HG03378 (cell line): ENCODE data around the gene MYH7.
"Not testable (repeated sequence)": the region's sequence is repeated elsewhere in the genome, so short reads cannot be mapped to it uniquely, and the experiment has no call there.

Source experiments
- ATAC-seq: cut with Tn5 transposase; IDR thresholded peaks from one replicate; pipeline ENCODE4 v1.9.1; 2021; ENCODE audit warnings: mild to moderate bottlenecking, moderate library complexity; ENCODE audit not compliant: unreplicated experiment

Gene MYH7

GRCh38 chr14:23408307-23408630 lies 27.2 kb downstream of the MYH7 start:
- no peak for ATAC-seq

GRCh38 chr14:23407516-23408306 lies 27.7 kb downstream of the MYH7 start, which contains the start of gene MYH6:
TSS of gene MYH6 (minus strand) at chr14:23408273. CDS start at chr14:23407223, 1,050 bp downstream.
- no peak for ATAC-seq

DNA sequence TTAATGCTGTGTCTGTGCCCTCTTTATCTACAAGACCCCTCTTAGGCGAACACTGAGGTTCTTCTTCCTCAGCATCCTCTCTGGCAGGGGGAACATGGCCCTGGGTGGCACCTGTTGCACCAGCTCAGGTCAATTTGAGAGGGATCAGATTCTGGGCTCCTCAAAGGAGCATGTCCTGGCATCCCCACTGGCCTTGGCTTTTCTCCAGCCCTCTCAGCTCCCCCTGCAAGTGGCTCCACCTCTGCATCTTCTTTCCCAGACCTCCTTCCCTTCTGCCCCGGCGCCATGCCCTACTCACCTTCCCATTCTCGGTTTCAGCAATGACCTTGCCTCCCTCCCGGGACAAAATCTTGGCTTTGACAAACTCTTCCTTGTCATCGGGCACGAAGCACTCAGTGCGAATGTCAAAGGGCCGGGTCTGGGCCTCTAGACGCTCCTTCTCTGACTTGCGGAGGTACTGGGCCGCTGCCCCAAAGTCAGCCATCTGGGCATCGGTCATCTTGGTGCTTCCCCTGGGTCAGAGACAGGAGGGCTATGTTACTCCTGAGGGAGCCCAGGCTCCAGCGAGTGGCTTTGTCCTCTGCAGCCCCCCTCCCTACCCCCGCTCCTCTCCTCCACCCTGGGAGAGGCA lies 28.6 kb downstream of the MYH7 start:
- ATAC-seq = no peak

DNA sequence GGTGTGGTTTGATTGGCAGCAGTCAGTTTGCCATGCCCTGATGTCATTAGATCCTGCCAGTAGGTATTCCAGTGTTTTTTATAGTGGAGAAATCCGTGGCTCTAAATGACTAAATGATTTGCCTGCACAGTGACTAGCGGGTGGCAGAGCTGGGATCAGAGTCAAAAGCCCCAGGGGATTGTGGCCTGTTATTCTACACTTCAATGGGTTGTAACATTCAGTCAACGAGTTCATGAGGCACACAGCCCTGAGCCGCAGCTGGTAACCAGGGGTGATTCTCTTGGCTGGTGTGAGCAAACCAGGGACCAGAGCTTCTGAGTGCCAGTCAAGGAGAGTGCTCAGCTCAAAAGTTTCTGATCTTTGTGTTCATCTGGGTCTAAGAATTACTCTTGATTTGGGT lies 29.2 kb downstream of the MYH7 start:
- no peak for ATAC-seq

DNA sequence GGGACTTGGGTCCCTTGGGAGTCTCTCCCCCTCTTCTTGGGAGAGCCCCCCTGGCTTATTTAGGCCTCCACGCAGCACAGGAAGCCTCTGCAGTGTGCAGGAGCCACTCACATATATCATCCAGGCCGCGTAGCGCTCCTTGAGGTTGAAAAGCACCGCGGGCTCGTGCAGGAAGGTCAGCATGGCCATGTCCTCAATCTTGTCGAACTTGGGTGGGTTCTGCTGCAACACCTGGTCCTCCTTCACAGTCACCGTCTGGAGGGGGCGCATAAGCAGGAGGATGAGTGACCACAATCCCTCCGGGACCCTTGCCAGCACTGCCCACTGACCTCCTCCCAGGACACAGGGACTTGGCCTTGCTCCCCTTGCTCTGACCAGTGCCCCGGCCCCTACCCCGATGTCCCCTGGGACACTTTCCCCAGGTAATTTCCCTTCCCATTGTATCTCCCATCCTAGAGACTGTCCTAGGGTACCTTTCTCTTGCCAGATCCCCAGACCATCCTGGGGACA lies 29.9 kb downstream of the MYH7 start:
- no peak for ATAC-seq

DNA sequence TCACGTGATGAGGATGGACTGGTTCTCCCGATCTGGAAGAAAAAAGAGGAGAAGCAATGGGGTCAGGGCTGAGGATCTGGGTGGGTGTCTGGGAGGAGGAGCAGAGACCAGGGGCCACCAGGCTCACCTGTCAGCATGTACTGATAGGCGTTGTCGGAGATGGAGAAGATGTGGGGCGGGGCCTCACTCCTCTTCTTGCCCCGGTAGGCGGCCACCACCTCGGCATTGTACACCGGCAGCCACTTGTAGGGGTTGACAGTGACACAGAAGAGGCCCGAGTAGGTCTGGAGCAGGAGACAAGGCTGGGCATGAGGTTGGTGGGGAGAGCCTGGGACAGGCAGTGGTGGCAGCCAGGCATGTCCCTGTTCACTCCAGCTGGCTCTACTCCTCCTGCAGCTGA lies 30.4 kb downstream of the MYH7 start:
- ATAC-seq = no peak

DNA sequence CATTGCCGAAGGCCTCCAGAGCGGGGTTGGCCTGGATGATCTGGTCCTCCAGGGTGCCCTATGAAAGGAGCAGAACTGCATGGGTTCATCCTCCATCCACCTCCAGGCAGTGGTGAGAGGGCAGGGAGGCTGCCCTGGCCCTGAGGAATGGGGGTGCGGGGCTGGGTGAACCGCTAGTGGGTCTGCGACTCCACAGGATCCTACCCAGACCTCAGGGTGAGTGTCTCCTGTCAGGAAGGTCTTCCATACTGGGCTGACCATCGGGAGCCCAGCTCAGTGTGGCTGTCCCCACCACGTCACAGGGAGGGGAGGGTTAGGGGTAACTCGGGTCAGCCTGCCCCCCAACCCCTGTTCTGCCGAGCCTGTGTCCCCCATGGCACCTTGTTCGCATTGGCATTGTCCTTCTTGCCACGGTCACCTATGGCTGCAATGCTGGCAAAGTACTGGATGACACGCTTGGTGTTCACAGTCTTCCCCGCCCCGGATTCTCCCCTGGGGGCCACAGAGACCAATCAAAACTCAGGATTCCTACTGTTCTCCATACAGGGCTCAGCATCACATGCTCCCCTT lies 31.0 kb downstream of the MYH7 start:
- no peak for ATAC-seq

GRCh38 chr14:23403908-23404307 lies 31.6 kb downstream of the MYH7 start:
- no peak for ATAC-seq

DNA sequence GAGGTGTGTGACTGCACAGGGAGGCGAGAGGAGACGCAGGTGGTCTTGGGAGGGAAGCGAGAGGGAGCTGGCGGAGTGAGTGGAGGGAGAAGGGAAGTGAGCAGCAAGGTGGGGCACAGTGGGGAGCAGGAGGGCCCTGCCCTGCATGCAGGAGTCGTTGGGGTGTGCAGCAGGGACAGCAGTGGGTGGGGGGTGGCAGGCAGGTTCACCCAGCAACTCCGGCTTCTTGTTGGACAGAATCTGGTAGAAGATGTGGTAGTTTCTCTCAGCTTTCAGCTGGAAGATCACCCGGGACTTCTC lies 32.4 kb downstream of the MYH7 start:
- ATAC-seq = no peak

DNA sequence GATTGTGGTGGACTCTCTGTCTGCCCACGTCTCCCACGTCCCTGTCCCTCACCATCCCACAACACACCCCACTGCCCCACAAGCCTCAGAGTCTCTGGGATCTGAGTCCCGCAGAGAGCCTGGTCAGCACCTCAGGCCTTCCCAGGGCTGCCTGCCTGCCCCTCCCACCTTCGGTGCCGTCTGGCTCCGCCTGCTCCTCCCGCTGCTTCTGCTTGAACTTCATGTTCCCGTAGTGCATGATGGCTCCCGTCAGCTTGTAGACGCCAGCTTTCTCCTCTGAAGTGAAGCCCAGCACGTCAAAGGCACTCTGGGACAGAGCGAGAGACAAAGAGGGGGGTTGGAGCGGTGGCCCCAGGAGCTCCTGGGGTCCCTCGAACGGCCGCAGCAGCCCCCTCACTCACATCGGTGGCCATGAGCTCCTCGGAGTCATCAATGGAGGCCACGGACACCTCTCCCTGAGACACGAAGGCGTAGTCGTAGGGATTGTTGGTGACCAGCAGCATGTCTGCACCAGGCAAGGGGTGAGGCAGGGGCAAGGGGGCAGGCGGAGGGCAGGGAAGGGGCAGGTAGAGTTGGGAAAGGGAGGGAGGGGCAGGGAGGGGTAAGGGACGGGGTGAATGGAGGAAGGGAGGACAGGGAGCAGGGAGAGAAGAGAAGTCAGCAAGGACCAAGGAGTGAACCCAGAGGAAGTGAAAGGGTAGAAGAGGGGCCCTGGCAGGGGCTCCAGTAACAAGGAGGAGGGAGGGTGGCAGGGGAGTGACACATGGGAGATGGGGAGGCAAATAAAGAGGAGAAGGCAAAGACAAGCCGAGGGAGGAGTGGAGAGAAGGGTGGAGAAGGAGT lies 32.9 kb downstream of the MYH7 start:
- no peak for ATAC-seq

DNA sequence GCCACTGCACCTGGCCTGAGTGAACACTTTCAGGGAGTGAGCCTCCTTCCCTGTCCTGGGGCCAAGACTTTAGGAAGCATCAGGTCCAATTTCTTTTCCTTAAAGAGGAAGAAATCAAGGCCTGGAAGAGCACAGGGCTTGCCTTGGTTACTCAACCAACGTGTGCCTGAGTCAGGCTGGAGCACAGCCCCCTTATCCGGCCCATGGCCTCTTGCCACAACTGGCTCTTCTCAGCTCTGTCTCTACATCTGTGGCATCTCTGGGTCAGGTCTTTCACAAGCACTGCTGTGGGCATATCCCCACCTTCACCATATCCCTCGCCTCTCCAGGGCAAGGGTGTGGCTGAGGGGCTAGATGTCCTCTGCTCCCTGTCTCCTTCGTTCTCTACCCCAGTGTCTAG lies 34.2 kb downstream of the MYH7 start:
- no peak for ATAC-seq

DNA sequence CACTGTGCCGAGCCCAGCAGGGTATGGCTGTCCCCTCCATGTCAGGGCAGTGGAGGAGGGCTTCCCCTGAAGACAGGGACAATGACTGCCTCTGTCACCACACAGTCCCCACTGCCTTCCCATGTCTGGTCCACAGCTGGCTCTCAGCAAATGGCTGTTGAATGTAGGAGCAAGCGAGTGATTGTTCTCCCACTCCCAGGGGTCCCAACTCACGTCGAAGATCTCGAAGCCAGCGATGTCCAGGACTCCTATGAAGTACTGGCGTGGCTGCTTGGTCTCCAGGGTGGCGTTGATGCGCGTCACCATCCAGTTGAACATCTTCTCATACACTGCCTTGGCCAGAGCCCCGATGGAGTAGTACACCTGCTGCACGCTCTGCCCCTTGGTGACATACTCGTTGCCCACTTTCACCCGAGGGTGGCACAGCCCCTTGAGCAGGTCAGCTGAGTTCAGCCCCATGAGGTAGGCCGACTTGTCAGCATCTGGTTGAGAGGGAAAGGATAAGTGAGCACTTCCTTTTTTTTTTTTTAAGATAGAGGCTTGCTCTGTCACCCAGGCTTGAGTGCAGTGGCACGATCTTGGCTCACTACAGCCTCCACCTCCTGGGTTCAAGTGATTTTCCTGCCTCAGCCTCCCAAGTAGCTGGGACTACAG lies 34.8 kb downstream of the MYH7 start:
- ATAC-seq = not testable (repeated sequence)

- no peak for ATAC-seq
These were observed 35.9 kb downstream of the MYH7 start for GRCh38 chr14:23399591-23399990.

- ATAC-seq = no peak
These were observed 36.3 kb downstream of the MYH7 start for GRCh38 chr14:23399136-23399535.

DNA sequence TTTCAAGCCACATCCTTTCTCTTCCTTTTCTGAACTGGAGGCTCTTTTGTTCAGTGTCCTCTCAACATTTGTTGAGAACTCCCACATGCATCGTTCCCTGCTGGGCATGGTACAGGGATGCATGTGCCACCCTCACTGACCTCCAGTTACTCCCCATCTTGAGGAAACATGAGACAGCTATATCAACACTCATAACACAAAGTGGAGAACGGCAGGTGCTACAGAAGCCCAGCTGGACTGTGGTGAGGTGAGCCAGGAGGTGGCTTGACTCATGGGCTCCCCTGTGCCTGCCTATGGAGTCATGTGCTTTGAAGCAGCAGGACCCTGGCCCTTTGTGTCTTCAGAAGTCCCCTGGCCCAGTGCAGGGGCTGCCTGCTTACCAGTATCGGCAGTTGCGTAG lies 37.1 kb downstream of the MYH7 start:
- ATAC-seq = no peak

DNA sequence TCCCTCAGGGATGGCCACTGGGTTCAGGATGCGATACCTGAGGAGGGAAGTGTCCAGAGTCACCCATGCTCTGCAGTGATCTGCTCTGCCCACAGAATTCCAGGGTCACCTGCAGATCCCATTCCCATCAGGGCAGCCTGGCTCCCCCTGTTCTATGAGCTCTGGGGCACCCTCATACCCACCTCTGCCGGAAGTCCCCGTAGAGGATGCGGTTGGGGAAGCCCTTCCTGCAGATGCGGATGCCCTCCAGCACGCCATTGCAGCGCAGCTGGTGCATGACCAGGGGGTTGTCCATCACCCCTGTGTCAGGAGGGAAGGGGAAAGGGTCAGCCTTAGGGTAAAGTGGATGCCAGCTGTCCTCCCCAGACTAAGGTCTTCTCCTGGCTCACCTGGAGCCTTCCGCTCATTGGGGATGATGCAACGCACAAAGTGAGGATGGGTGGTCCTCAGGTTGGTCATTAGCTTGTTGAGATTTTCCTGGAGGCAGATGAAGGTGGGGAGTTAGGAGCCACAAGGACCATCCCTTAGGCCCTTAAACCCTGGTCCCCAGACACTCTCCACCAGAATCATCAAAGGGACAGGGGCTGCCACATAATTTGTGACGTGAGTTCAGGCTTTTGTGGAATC lies 38.6 kb downstream of the MYH7 start:
- no peak for ATAC-seq

DNA sequence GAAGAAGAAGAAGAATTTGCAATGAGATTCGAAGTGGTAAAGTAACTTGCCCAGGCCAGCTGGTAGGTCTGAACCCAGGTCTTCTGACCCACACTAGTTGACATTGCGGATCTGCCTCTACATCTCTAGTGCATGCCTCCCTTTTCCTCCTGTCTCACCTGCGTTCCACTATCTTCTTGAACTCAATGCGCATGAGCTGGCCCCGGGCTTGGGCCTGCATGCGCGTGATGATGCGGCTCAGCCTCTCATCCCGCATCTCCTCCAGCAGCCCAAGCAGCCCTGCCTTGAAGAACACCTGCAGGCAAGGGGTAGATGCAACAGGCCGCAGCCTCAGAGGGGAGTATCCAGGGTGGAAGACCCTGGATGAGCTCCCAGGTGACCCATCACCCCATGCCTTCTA lies 39.3 kb downstream of the MYH7 start:
- ATAC-seq = no peak

DNA sequence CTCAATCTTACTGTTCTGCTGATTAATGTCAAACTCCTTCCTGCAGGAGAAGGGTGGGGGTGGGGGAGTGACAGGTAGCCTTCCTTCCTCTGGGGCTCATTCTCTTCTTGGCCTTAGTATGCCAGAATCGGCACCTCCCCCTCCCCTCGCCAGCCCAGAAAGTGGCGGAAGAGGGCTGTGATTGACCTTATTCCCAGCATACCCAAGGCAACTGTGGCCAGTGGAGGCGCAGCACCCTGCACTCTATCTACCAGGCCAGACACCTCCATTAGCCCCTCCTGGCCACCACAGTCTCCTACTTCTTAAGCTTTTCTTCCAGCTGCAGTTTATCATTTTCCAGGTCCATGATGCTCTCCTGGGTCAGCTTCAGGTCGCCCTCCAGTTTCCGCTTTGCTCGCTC lies 42.8 kb downstream of the MYH7 start:
- no peak for ATAC-seq

DNA sequence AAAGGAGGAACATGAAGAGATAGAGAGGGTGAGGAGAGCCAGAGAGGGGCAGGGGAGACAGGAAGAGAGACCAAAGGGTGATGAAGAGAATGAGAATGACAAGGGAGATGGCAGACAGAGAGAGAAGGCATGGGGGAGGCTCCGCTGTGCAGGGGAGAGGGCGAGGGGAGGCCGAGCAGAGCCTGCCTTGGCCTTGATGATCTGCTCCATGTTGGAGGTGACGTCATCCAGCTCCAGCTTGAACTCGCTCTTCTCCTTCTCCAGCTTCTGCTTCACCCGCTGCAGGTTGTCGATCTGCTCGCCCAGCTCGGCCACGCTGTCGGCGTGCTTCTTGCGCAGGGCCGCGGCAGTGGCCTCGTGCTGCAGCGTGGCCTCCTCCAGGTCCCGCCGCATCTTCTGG lies 45.6 kb downstream of the MYH7 start:
- not testable (repeated sequence) for ATAC-seq

DNA sequence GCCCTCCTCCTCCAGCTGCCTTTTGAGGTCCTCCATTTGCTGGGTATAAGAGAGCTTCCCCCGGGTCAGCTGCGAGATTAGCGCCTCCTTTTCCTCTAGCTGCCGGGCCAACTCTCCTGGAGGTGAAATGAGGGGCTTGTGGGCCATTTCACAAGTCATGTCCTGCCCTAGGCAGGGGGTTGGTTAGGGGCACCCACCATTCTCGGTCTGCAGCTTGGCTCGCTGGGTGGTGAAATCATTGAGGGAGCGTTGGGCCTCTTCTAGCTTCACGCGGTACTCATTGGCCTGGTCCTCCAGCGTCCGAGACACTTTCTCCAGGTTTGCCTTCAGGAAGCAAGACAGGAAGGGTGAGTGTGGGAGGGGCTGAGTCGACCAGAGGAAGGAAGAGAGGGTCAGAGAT lies 46.1 kb downstream of the MYH7 start:
- ATAC-seq = no peak

GRCh38 chr14:23388996-23389395 lies 46.5 kb downstream of the MYH7 start:
- no peak for ATAC-seq
